ENCODE measurements around the gene TFF3.

Gene TFF3, protein sequence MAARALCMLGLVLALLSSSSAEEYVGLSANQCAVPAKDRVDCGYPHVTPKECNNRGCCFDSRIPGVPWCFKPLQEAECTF

DNA sequence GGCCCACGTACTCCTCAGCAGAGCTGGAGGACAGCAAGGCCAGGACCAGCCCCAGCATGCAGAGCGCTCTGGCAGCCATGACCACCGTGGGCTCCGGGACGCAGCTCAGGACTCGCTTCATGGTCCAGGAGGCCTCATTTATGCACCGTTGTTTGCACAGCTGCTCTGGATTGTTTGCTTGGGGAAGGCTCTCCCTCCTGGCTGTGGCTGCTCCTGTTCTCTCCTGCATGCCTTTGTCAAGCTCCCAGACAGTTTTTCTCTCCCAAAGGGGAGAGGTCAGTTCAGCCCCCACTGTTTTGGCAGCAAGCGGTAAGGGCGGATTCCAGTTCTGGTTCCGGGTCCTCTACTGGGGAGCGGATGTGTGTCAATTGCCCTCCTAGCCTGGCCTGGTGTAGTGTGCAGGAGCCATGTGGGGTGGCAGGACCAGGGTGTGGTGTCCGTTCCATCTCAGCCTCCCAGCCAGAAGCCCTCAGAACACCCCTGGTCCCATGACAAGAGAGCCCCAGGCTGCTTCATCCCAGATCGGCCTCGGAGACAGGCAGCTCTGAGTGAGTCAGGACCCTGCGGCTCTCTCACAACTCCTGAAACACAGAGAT, at the start of gene TFF3:
Gene TFF3 (minus strand): TSS at position 114 of the 596 bp plus-strand sequence. CDS start 35 bp downstream, at position 79.
- no peak for FAIRE-seq

DNA sequence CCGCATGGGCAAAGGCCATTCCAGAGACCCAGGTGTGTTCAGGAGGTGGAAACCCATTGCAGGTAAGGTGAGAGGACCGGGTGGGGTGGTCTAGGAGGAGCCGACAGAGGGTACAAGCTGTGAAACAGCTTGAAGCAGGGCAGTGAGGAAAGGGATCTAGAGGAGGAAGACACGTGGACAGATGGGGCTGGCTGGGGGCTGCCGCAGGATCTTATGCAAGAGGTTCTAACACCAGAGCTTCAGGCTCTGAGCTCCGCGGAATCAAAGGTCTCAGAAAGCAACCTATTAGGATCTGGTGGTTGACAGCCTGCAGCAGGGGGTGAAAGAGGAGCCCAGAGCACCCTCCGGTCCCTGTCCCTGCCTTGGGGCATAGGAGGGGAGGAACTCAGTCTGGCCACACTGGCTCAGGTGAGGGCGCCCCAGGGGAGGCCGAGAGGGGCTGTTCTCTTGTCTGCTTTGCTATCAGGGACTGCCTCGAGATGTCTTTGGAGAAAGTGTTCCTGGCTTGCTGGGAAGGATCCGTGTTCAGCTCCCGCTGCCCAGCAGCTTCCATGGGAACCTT, 49.2 kb upstream of the TFF3 start:
- no peak for FAIRE-seq

DNA sequence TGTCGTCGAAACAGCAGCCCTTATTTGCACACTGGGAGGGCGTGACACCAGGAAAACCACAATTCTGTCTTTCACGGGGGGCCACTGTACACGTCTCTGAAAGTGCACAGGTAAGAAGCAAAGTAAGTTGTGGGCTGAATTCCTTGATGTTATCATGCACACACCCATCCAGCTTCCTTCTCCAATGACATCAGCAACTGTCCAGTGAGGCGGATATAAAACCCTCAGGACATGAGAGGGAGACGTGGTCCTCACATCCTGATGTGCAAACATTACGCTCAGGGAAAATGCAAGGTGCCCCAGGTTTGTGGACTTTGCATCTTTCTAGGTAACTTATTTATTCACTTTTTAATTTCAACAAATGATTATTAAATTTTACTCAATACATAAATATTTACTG, 48.1 kb upstream of the TFF3 start:
- FAIRE-seq, result no peak

DNA sequence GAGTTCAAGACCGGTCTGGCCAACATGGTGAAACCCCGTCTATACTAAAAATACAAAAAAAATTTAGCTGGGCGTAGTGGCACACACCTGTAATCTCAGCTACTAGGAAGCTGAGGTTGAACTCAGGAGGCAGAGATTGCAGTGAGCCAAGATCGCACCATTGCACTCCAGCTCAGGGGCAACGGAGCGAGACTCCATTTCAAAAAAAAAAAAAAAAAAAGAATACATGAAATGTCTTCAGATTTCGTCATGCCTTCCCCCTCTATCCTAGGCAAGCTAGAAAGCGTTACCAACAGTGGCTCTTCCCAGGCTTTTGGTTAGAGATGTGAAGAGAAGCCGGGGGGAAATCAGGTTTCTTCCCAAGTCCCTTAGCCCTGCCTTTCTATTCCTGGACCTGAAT, 47.5 kb upstream of the TFF3 start:
- no peak for FAIRE-seq

DNA sequence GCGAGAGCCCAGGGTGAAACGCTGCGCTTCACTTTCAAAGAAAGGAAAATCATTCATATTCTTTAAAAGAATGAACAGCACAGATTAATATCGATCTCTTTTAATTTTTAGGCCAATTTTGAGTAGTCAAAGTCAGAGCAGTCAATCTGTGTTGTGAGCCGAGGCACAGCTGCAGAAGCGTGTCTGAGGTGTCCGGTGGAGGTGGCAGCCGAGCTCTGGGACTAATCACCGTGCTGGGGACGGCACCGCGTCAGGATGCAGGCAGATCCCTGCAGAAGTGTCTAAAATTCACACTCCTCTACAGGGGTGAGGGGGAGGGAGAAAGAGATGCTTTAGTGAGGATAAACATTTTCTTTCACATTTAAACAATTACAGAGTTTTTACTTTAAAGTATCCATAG, 47.0 kb upstream of the TFF3 start:
- no peak for FAIRE-seq

DNA sequence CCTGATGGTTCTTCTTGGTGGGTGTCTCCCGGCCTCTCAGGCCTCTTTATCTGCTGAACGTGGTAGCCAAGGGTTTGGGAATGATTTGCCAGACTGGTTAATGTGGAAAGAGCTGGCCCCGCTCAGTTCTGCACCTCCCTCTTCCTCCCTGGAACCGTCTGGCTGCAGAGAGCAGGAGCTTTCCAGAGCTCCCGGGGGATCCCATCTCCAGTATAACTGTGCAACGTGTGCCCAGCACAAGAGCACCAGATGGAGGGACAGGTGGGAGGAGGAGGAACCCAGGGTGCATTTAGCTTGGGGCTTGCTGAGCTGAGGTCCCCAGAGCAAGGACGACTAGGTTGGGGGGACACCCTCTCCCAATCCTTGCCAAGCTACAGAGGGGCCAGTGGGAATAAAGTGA, 46.1 kb upstream of the TFF3 start:
- no peak for FAIRE-seq

DNA sequence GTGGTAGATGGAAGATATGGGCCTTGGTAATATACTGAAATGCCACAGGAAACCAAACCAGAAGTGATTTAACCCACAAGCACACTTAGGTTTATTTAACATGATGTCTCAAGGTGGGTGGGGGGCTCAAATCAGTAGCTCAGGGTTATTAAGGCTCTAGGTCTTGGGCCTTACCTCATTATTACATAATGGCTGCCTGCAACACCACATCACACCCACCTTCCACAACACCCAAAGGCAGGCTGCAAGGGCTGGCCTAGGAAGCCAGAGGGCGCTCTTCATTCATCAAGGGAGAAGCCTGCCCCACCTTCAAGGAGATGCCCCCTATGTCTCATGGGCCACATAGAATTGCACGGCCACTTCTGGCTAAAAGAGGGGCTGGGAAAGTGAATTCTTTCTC, 45.1 kb upstream of the TFF3 start:
- no peak for FAIRE-seq

DNA sequence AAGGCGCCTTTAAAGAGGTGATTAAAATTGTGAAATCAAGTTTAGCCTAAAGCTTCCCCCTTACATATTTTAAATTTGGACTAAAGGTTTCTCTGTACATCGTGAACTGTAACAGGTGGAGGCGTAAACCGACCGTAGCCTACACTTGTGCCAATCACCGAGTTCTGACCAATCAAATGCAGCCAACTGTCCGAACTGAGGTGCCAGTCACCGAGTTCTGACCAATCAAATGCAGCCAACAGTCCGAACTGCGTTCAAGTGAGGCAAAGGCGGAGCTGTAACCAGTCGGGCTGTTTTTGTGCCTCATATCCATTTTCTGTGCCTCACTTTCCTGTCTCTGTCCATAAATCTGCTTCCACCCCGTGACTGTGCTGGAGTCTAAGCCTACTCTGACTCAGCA, 43.7 kb upstream of the TFF3 start:
- no peak for FAIRE-seq

DNA sequence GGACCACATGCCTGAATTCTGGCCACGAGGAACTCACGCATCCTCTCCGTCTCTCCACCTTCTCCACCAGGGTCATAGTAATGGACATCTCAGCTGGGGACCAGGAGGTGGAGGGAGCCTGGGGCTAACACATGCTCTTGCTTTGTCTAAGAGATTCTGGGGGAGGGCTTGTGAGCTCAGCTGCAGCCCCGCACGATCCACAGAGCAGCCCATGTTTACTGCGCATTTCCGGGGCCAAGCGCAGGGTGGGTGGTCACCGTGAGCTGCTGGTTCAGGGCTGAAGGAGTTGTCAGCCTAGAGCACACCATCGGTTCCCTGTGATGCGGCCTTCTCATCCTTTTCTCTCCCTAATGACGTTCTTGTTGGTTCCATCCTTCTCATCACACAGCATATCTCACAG, 43.1 kb upstream of the TFF3 start:
- no peak for FAIRE-seq

DNA sequence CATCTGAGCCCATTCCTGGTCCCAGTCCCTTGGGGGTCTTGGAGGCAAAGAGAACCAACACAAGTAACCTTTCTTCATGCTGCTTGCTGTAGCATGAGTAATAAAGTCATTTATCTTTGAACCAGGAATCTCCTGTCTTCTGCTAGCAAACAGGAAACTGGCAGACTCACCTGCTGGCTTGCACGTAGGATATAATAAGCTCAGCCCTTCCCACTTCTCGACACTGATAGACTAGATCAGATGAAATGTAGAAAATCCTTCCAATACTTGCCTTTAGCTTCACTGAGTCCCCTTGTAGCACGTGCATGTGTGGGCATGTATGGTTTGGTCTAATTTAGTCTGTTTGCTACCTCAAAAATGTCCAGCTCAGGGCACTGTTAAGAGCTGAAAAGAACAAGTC, 42.1 kb upstream of the TFF3 start:
- FAIRE-seq, result no peak

DNA sequence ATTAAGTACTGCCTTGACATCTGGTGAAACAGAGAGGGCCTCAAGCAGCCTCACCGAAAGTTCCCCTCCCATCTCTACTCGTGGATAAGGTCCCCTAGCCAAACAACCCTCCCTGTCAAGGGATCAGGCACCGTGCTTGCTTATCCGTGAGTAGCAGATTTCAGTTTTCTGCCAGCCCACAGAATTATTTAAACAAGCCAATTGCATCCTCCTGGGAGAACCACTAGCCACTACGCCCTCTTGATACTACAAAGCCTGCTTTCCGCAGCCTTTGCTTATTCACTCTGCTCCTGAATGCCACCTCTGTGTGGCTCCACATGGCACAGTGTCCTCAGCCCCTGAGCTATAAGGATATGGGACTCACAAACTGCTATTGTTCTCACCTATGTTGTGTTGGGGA, 41.4 kb upstream of the TFF3 start:
- FAIRE-seq, result no peak

DNA sequence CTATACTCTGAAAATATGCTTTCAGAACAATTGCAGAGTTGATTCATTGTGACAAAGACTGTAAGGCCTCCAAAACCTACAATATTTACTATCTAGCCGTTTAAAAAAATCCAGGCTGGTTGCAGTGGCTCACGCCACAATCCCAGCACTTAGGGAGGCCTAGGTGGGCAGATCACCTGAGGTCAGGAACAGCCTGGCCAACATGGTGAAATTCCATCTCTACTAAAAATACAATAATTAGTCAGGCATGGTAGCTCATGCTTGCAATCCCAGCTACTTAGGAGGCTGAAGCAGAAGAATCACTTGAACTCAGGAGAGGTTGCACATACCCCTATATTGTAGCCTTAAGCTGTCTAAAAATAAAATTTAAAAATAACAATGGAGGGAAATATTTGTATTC, 40.8 kb upstream of the TFF3 start:
- FAIRE-seq, result no peak

DNA sequence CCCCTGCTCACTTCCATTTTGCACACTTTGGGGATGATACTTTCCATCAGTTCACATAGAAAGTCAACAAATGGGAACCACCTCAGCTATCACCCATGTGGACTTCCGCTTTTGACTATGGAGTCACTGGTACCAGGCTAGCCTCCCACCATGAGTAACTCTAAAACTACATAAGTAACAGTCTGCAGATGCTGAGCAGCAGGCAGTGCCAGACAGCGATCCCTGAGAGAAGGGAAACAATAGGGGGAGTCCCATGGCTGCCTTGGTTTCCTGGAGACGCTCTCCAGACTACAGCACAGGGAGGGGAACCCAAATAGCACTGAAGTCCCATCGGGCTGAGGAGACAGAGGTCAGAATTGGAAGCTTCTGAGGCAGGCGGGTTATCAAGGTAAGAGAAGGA, 38.4 kb upstream of the TFF3 start:
- FAIRE-seq, result no peak

DNA sequence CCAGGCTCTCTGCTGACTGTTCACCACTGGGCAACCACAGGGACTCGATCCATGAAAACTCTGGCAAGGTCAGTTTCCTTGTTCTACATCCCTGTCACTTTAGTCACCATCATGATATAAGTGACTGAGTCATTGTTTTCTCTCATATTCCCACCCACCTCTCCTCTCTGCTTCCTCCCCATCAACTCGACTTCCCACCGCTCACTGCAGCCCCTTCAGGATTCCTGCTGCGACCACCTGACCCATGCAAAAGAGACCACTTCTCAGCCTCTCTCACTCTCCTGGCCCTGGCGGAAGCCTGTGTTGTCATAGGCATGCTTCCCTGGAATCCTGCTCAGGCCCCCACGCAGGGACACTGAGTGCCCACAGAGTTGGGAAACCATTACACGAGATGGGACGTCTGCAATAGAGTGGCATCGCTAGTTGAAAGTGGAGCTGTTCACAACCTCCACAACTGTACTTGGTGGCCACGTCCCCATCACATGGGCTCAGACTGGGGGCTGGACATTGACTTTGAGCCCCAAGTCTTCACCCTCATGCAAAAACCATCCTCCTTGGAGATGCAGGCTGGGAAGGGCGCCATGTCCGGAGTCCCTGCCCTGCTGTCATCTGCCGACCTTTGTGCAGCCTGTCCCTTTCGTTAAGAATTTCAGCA, 37.4 kb upstream of the TFF3 start:
- FAIRE-seq, result no peak

DNA sequence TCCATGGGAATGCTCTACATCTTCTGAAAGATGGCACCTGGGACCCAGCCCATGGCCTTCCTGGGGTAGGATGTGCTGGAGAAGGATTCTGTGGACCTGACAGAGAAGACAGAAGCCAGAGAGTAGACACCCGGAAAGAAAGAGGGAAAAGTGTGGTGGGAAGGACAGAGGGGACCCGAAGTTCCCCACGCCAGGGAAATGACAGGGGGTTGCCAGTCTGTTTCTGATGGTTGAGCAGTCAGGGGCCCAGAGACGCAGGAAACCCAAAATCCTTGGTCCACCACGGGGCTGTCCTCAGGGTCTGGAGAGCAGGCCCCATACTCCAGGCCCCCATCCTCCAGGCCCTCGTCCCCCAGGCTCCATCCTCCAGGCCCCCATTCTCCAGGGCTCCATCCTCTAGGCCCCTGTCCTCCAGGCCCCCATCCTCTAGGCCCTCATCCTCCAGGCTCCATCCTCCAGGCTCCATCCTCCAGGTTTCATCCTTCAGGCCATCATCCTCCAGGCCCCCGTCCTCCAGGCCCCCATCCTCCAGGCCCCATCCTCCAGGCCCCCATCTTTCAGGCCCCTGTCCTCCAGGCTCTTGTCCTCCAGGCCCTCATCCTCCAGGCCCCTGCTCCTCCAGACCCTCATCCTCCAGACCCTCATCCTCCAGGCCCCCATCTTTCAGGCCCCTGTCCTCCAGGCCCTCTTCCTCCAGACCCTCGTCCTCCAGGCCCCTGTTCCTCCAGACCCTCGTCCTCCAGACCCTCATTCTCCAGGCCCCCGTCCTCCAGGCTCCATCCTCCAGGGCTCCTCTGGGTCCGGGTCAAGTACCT, 36.6 kb upstream of the TFF3 start:
- no peak for FAIRE-seq

DNA sequence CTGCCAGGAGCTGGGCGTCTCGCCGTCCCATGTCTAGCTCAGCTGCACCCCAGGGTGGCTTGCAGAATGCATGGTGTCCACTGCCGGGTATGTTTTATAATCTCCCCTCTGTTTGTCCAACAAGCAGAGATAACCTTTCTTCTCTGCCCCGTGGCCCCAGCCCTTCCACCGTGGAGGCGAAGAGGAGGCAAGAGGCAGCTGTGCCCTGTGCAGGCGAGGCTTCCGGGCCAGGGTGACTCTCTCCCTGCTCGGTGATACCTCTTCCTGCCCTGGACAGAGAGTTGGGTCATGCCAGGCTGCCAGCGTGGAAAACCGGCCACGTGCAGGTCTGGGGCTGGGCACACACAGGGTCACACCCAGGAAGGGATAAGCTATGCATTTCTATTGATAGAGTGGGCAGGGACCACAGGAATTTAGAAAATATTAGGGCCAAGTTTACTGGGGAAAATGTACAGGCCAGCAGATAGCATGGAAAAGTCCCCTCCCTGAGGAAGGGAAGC, 35.8 kb upstream of the TFF3 start, which contains the start of gene TFF2:
Gene TFF2 (minus strand): TSS at position 68 of the 500 bp plus-strand sequence. CDS start 37 bp downstream, at position 31.
- FAIRE-seq, result no peak

DNA sequence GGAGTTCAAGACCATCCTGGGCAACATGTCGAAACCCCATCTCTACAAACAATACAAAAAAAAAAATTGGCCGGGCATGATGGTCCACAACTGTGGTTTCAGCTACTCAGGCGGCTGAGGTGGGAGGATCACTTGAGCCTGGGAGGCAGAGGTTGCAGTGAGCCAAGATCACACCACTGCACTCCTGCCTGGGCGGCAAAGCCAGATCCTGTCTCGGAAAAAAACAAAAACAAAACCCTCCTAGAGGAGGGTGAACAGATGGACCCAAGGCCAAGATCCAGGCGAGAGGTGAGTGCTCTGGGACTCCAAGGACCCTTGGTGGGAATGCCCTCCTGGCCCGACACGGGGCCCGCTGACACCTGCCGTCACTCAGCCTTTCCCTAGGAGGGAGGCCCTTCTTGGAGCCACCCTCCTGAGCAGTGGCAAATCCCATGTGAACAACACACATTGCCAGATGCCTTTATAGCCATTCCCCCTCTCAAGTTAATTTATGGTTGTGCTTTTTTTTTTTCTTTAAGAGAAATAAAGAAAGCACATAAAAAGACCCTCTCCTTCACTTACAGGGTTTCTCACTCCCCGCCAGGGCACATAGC, 35.2 kb upstream of the TFF3 start:
- no peak for FAIRE-seq

DNA sequence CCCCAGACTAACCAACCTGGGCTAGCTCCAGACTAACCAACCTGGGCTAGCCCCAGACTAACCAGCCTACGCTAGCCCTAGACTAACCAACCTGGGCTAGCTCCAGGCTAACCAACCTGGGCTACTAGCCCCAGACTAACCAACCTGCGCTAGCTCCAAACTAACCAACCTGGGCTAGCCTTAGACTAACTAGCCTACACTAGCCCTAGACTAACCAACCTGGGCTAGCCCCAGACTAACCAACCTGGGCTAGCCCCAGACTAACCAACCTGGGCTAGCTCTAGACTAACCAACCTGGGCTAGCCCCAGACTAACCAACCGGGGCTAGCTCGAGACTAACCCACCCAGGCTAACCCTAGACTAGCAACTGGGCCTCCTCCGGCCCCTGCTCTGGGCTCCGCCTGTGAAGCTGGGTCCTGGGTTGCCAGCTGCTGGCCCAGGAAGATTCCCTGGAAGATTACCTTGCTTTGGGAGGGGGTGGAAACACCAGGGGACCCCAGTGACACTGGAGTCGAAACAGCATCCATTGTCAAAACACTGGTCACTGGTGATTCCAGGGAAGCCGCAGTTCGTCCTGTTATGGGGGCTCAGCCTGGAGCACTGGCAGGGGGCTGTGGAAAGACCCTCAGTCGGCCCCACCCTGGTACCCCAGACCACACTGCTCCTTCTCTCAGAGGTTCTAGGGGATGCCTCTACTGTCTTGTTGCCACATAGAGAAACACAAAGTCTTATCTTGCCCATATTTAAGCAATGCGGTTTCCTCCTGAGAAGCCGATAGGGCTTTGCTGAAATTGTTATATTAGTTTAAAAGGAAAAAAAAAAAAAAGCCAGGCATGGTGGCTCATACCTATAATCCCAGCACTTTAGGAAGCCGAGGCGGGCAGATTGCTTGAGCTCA, 34.5 kb upstream of the TFF3 start:
- FAIRE-seq, result no peak

DNA sequence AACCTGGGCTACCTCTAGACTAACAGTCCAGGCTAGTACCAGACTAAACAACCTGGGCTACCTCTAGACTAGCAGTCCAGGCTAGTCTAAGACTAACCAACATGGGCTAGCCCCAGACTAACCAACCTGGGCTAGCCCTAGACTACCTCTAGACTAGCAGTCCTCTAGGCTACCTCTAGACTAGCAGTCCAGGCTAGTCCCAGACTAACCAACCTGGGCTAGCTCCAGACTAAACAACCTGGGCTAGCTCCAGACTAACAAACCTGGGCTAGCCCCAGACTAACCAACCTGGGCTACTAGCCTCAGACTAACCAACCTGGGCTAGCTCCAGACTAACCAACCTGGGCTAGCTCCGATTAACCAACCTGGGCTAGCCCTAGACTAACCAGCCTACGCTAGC, 33.6 kb upstream of the TFF3 start:
- no peak for FAIRE-seq

DNA sequence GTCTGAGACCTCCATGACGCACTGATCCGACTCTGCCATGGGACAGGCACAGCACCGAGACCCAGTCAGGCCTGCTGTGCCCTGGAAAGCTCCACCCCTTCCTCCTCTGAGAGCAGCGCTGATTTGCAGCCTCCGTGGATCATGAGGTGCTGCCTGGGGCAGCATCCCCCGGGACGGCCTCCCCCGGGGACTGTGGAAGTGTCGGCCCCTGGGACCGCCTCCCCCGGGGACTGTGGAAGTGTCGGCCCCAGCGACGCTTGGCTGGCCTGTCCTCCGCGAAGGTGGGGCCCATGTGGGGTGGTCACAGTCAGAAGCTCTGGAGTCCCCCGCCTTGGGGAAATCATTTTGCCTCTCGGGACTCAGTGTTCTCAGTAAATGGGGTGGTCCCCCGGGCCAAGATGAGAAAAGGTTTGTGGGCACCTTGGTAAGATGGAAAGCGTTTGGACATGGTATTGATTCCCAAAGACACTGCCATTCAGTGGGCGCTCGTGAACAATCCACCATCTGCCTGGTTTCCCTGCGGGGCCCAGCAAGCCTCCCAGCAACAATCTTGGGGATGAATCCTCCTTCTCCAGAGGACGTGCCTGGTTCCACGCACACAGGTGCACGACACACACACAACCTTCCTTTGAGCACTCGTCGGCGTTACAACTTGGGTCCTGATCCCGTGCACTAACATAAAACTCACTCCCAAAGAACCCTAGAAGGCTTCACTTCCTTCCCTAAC, 32.6 kb upstream of the TFF3 start:
- no peak for FAIRE-seq
